Measurements from ENCODE around the gene HDHD2. TPM values are rescaled to one million over a fixed set of nuclear protein-coding genes. Genes with fewer than 3 reads are reported as not detected.
"Not testable (repeated sequence)": the region's sequence is repeated elsewhere in the genome, so short reads cannot be mapped to it uniquely, and the experiment has no call there.

HDHD2 gene
- total RNA-seq, 1 experiment from 2014 or later: 48.0 TPM

DNA sequence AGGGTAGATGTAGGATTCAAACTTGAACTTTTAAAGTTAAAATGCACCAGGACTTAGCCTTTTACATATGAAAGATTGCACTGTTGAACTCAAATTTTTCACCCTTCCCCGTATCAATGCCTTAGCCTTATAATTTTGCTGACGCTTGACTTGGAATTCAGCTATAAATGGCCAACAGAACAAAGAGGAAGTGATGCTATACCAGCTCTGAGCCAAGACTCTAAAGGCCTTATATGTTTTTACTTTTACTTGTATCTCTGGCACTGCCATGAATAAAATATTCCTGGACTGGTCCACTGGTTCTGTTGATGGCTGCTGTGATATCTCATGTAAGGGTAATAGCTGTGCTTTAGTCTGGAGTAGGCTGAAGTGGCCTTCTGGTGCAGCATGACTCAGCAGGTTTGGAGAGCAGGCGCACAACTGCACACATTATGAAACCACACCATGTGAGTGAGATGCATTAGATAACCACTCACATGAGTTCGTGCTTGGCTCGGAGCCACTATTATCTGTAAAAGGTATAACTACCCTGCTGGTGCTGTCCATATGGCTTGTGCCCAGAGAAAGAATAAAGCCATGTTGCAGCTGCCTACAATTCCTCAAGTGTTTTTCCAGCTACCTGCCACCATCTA is 34.2 kb upstream of the HDHD2 start:
- H3K4me1 Mint-ChIP-seq (ENCODE audit: insufficient read depth, unreplicated experiment): peaks cover 6% of the 10 kb centered on the region
- peak; percentile 78 for DNase-seq (ENCODE audit: unreplicated experiment)
- intact Hi-C loops (cut with micrococcal nuclease): no loop called here
- peaks cover 18% of the 10 kb centered on the region for H3K27me3 Mint-ChIP-seq (ENCODE audit: insufficient read depth, unreplicated experiment)
- H3K27ac Mint-ChIP-seq (ENCODE audit: low read depth, unreplicated experiment): peak overlapping the region; percentile 69
- TF ChIP-seq, protein P1, sequence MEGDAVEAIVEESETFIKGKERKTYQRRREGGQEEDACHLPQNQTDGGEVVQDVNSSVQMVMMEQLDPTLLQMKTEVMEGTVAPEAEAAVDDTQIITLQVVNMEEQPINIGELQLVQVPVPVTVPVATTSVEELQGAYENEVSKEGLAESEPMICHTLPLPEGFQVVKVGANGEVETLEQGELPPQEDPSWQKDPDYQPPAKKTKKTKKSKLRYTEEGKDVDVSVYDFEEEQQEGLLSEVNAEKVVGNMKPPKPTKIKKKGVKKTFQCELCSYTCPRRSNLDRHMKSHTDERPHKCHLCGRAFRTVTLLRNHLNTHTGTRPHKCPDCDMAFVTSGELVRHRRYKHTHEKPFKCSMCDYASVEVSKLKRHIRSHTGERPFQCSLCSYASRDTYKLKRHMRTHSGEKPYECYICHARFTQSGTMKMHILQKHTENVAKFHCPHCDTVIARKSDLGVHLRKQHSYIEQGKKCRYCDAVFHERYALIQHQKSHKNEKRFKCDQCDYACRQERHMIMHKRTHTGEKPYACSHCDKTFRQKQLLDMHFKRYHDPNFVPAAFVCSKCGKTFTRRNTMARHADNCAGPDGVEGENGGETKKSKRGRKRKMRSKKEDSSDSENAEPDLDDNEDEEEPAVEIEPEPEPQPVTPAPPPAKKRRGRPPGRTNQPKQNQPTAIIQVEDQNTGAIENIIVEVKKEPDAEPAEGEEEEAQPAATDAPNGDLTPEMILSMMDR (IDR thresholded peaks at IDR 0.05; ENCODE audit: unreplicated experiment): no peak
- ChIA-PET POLR2A (interaction anchor here (1.0 to 1.9 kb wide), 3 partner anchors 17 to 35 kb away, joined by 3 to 11 read pairs (median 3); no protein-coding TSS in a partner anchor), CTCF (interaction anchor here (0.7 to 1.5 kb wide), 5 partner anchors 11 to 31 kb away, joined by 3 to 7 read pairs (median 4); no protein-coding TSS in a partner anchor)
- BruUV-seq (replicated peaks): no TSS peak
- no peak overlapping the region for H3K4me3 Mint-ChIP-seq (ENCODE audit: unreplicated experiment)
- H3K9me3 Mint-ChIP-seq (ENCODE audit: unreplicated experiment): no peaks in the 10 kb centered on the region
- H3K36me3 Mint-ChIP-seq (ENCODE audit: insufficient read depth, unreplicated experiment): no peaks in the 10 kb centered on the region

- H3K9me3 Mint-ChIP-seq (ENCODE audit: unreplicated experiment); H3K4me3 Mint-ChIP-seq (ENCODE audit: unreplicated experiment); DNase-seq (ENCODE audit: unreplicated experiment); POLR2A ChIA-PET; H3K27ac Mint-ChIP-seq (ENCODE audit: low read depth, unreplicated experiment); intact Hi-C loops (cut with micrococcal nuclease); BruUV-seq (replicated peaks); H3K27me3 Mint-ChIP-seq (ENCODE audit: insufficient read depth, unreplicated experiment); H3K4me1 Mint-ChIP-seq (ENCODE audit: insufficient read depth, unreplicated experiment); CTCF ChIA-PET; H3K36me3 Mint-ChIP-seq (ENCODE audit: insufficient read depth, unreplicated experiment): not testable (repeated sequence)
These were observed 31.9 kb upstream of the HDHD2 start for GRCh38 chr18:47182156-47182555.

GRCh38 chr18:47180765-47181164 is 30.5 kb upstream of the HDHD2 start:
- TF ChIP-seq, protein P1 (IDR thresholded peaks at IDR 0.05; ENCODE audit: unreplicated experiment): no peak
- BruUV-seq (replicated peaks): no TSS peak
- Mint-ChIP-seq H3K4me1 (ENCODE audit: insufficient read depth, unreplicated experiment) (peaks cover 6% of the 10 kb centered on the region), H3K36me3 (ENCODE audit: insufficient read depth, unreplicated experiment) (no peaks in the 10 kb centered on the region), H3K27me3 (ENCODE audit: insufficient read depth, unreplicated experiment) (no peaks in the 10 kb centered on the region), H3K4me3 (ENCODE audit: unreplicated experiment) (no peak overlapping the region), H3K9me3 (ENCODE audit: unreplicated experiment) (no peaks in the 10 kb centered on the region), H3K27ac (ENCODE audit: low read depth, unreplicated experiment) (no peak overlapping the region)
- ChIA-PET POLR2A (interaction anchor here (1.8 kb wide), 1 partner anchor 31 kb away, joined by 9 read pairs; the partner anchor contains the start of gene HDHD2), CTCF (no interaction called here)
- intact Hi-C loops (cut with micrococcal nuclease): no loop called here
- no peak for DNase-seq (ENCODE audit: unreplicated experiment)

GRCh38 chr18:47179520-47179919 is 29.2 kb upstream of the HDHD2 start:
- TF ChIP-seq, protein P1 (IDR thresholded peaks at IDR 0.05; ENCODE audit: unreplicated experiment): no peak
- Mint-ChIP-seq H3K36me3 (ENCODE audit: insufficient read depth, unreplicated experiment) (no peaks in the 10 kb centered on the region), H3K9me3 (ENCODE audit: unreplicated experiment) (no peaks in the 10 kb centered on the region), H3K27ac (ENCODE audit: low read depth, unreplicated experiment) (no peak overlapping the region), H3K4me3 (ENCODE audit: unreplicated experiment) (no peak overlapping the region), H3K27me3 (ENCODE audit: insufficient read depth, unreplicated experiment) (no peaks in the 10 kb centered on the region), H3K4me1 (ENCODE audit: insufficient read depth, unreplicated experiment) (peaks cover under 1% of the 10 kb centered on the region)
- intact Hi-C loops (cut with micrococcal nuclease): no loop called here
- BruUV-seq (replicated peaks): no TSS peak
- DNase-seq (ENCODE audit: unreplicated experiment): no peak
- CTCF ChIA-PET: interaction anchor here (0.6 to 1.7 kb wide), 3 partner anchors 25 to 741 kb away, joined by 4 to 7 read pairs (median 4); no protein-coding TSS in a partner anchor
- POLR2A ChIA-PET: interaction anchor here (1.0 to 1.8 kb wide), 2 partner anchors 12 to 29 kb away, joined by 3 to 9 read pairs; partner anchors contain the start of gene HDHD2
